ENCODE measurements around the gene RTTN.
"Not testable (repeated sequence)": the region's sequence is repeated elsewhere in the genome, so short reads cannot be mapped to it uniquely, and the experiment has no call there.

Gene RTTN

DNA sequence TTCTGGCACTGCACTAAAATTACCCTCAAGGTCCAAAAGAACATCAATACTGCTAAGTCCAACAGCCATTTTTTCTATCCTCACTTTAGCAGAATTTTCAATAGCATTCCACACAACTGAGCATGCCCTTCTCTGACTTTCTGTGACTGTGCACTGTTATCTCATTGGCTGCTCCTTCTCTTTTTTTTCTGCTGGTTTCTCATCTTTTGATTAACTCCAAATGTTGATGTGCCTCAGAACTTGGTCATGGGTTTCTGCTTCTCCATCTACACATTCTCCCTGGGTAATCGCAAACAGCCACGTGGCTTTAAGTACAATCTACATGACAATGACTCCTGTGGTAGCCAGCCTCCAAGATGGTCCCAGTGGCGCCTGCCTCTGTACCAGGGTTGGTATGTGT is 182.9 kb downstream of the RTTN start:
- no peak for DNase-seq

- DNase-seq = no peak
Observed at GRCh38 chr18:70021498-70021897, 184.0 kb downstream of the RTTN start.

- no peak for DNase-seq
Observed at GRCh38 chr18:70021043-70021442, 184.4 kb downstream of the RTTN start.

- DNase-seq = no peak
Observed at GRCh38 chr18:70019991-70020390, 185.5 kb downstream of the RTTN start.

DNA sequence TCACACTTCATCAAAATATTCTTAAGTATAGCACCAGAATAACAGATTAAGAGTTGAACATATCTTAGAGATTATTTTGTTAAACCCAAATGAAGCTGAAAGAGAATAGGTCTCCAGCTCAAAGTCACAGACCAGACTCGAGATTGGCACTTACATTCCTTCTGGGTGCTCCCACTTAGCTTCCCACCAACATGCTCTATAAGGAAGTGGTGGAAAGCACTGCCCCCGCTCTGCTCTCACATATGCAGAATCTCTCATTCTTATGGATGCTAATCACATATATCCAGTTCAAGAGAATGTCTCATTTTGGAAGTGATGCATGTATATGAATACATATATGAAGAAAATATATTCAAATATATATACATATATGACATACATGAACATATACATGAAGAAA is 186.4 kb downstream of the RTTN start:
- no peak for DNase-seq

- no peak for DNase-seq
Observed at GRCh38 chr18:70015127-70015526, 190.4 kb downstream of the RTTN start.

- DNase-seq = no peak
Observed at GRCh38 chr18:70005580-70005979, 199.9 kb downstream of the RTTN start.

DNA sequence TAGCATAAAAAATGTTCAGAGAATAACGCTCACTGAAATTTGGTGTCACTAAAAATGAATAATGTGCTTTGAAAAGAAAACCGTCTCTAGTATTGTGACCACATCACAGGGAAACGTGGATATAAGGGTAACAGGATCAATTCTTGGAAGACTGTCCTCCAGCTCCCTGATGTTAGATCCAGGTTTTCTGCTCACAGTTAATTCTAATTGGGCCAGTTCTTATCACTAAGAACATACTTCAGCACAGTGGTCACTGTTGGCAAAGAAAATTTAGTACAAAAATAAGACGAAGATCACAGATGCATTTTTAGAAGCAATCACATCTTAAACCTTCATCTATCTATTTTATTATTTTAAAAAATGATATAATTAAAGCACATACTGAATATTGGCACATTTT is 200.8 kb downstream of the RTTN start:
- DNase-seq = no peak

- DNase-seq = peak; percentile 39
Observed at GRCh38 chr18:69999656-70000055, 205.8 kb downstream of the RTTN start.

GRCh38 chr18:69998523-69998987 is 206.9 kb downstream of the RTTN start:
- DNase-seq = no peak

DNA sequence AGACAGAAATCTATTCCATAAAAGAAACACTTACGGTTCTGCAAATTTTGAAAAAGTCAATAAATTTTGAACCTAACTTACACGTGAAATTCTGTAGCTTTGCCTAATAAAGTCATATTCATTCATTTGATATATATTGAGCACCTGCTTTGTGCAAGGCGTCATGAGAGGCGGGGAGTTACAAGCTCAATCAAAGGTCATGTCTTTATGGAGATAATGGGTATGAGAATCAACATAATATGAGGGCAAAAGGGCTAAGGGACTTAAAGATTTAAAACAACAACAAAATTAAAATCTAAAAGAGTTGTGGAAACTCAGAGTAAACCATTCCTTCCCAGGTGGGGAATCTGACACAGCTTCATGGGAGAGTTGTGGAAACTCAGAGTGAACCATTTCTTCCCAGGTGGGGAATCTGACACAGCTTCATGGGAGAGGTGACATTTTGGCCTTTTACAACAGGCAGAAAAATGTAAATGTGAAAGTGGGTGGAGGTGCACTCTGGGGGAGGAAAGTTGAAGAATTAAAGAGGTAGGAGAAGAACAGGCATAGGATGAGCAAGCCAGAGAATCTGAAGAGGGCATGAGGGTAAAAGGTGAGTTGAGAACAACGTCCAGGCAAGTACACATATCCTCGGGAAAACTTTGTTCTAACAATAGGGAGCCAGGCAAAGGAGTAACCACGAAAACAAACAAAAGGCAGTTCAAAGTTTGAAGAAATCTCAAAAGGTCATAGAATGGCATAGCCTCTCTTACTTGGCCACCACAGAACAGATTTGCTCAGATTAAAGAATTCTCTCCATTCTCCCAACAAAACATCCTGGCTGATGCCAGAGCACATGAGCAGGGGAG is 208.3 kb downstream of the RTTN start:
- DNase-seq = no peak

DNA sequence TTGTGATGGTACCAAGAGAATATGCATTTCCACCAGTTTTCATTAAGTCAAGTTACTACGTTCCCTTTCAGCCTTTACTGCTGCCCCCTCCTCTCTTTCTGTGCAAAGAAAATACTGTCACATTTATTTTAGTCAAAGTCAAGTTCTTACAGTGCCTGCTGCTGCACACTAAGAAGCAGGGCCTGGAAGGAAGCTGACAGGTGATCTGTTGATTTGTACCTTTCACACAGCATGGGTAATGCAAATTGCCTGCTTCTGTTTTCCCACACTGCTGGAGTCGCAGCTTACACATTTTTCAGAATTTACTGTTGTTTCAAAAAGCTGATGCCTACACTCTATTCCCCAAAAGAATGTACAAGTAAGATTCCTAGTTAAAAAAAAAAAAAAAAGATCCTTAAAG is 209.1 kb downstream of the RTTN start:
- no peak for DNase-seq

GRCh38 chr18:69995774-69996173 is 209.7 kb downstream of the RTTN start:
- no peak for DNase-seq

GRCh38 chr18:69992776-69993175 is 212.7 kb downstream of the RTTN start:
- DNase-seq = no peak

GRCh38 chr18:69987870-69988269 is 217.6 kb downstream of the RTTN start:
- DNase-seq = no peak

DNA sequence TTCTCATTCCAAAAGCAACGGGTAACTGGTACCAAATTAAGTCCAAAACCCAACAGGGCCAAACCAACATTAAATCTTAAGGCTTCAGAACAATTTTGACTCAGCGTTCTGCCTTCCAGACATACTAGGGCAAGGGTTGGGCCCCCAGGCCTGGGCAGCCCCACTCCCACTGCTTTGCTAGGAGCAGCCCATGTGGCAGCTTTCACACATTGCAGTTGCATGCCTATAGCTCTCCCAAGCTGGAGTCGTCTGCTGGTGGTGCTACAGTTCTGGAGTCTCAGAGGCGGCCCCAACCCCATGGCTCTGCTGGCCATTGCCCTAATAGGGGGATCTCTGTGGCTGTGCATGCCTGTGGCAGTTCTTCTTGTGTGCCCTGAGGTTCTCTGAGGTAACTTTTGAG is 220.2 kb downstream of the RTTN start:
- DNase-seq = no peak

- DNase-seq = no peak
Observed at GRCh38 chr18:69982417-69982816, 223.1 kb downstream of the RTTN start.

DNA sequence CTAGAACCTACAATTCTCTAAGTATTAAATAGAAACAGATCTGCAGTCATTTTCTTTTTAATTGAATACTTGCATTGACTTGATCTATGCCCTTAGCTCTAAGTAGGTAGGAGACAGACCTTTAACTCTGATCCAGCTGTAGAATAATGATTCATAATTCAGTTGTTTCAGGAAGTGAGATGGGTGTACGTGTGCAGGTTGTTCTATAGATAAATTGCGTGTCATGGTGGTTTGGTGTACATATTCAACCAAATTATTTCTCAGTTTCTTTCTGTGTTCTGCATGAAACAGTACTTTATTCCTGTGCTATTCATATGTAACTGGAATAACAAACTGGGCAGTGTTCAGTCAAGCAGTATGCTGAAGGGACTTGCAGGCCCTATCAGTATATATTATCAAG is 223.5 kb downstream of the RTTN start:
- DNase-seq = no peak

GRCh38 chr18:69980982-69981804 is 224.3 kb downstream of the RTTN start:
- DNase-seq = no peak

DNA sequence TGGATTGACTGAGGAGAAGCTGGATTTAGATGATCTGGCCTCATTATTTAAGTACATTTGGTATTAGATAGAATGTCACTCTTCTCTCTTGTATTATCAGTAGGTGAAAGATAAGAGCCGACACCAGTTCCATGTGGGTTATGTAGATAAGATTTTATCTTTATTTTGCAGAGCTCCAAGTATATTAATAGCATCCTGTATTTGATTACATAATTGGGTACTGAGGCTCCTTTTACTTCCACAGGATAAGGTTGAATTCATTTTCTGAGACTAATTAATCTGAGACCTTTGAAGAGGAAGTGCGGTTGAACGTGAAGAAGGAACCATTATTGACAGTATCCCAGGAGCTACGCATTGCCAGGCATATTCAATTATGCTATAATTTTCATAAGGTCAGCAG is 225.0 kb downstream of the RTTN start:
- DNase-seq = no peak

GRCh38 chr18:69978732-69979715 is 226.5 kb downstream of the RTTN start:
- DNase-seq = no peak

DNA sequence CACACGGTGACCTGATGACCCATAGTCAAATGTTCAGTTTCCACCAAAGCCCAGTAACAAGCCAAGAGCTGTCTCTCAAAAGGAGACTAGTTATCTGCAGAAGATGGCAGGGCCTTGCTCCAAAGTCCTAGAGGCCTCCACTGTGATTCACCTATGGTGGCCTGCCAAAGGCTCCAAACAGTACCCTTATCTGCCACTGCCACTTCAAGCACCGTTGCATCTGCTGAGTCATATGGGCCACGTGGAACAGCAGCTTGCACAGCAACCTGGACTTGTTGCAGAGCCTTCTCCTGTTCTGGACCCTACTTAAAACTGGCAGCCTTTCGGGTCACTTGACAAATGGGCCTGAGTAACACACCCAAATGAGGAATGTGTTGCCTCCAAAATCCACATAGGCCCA is 230.2 kb downstream of the RTTN start:
- DNase-seq = not testable (repeated sequence)

- no peak for DNase-seq
Observed at GRCh38 chr18:69974365-69974764, 231.1 kb downstream of the RTTN start.
